Vagina (tissue), 2 donors: ENCODE data around the gene XPC.

Experiments used
- POLR2A ChIP-seq, 2 donors: fragments of 450-650 bp; IDR thresholded peaks; one replicate each; pipeline ENCODE4 v1.6.1; 2017; ENCODE audit warnings: antibody characterized with exemption in 2 of 2, mild to moderate bottlenecking in 2 of 2, moderate library complexity in 2 of 2
- TF ChIP-seq, protein P1 (sequence below), 3 experiments: fragments of 450-650 bp in 2 of 3; fragments of 200-600 bp in 1 of 3; sonication (generic) in 1 of 3; IDR thresholded peaks; one replicate each; pipeline ENCODE4 v1.5.1; 2017 to 2019; ENCODE audit warnings: antibody characterized with exemption in 3 of 3, mild to moderate bottlenecking in 2 of 3, moderate library complexity in 2 of 3

DNA sequence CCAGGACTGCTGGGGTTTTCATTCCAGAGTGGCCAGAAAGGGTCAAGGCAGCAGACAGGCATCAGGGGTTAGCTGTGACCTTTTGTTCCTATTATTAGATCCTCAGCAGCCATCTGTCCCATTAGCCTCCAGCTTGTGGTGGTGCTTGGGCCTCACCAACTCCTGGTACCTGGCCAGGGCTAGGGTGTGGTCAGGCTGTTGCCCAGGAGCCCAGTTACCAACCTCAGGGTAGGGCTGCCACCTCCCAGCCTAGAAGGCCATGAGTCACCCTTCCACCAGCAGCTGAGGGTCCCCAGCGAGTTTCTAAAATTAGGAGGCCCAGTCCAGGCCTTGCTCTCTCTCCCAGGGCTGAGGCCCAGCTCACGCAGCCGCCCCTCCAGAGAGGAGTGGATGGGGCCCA lies 41.4 kb downstream of the XPC start:
- TF ChIP-seq, protein P1, sequence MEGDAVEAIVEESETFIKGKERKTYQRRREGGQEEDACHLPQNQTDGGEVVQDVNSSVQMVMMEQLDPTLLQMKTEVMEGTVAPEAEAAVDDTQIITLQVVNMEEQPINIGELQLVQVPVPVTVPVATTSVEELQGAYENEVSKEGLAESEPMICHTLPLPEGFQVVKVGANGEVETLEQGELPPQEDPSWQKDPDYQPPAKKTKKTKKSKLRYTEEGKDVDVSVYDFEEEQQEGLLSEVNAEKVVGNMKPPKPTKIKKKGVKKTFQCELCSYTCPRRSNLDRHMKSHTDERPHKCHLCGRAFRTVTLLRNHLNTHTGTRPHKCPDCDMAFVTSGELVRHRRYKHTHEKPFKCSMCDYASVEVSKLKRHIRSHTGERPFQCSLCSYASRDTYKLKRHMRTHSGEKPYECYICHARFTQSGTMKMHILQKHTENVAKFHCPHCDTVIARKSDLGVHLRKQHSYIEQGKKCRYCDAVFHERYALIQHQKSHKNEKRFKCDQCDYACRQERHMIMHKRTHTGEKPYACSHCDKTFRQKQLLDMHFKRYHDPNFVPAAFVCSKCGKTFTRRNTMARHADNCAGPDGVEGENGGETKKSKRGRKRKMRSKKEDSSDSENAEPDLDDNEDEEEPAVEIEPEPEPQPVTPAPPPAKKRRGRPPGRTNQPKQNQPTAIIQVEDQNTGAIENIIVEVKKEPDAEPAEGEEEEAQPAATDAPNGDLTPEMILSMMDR (IDR thresholded peaks at IDR 0.05) = no peak
- no peak for TF ChIP-seq POLR2A (IDR thresholded peaks at IDR 0.05)
